Measurements from ENCODE around the gene FAM3B. TPM values are rescaled to one million over a fixed set of nuclear protein-coding genes. Genes with fewer than 3 reads are reported as not detected.

FAM3B gene
- total RNA-seq, 2 experiments from 2014 or later, result not detected

DNA sequence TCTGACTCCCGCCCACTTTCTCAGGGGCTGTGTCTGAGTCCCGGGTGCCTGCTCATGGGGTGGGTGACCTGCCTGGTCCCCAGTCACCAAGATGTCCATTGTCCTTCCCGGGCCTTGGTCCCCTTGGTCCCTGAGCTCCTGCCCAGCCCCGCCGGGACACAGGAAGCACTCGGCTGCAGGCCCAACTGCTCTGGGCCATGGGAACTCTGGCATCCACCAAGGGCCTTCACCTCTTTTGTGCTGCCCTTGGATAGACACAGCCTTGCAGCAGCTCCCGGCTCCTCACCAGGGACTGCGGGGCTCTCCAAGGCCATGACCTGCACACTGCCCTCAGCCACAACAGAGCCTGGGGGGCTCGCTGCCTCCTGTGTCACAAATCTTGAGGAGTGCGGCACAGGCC, 87.4 kb downstream of the FAM3B start:
- Mint-ChIP-seq H3K27me3 (no peaks in the 10 kb centered on the region), H3K36me3 (ENCODE audit: low read depth) (peaks cover 89% of the 10 kb centered on the region), H3K9me3 (no peaks in the 10 kb centered on the region), H3K27ac (no peak overlapping the region), H3K4me1 (no peaks in the 10 kb centered on the region), H3K4me3 (no peak overlapping the region)
- ChIA-PET POLR2A (no interaction called here), CTCF (no interaction called here)
- no peak for DNase-seq

DNA sequence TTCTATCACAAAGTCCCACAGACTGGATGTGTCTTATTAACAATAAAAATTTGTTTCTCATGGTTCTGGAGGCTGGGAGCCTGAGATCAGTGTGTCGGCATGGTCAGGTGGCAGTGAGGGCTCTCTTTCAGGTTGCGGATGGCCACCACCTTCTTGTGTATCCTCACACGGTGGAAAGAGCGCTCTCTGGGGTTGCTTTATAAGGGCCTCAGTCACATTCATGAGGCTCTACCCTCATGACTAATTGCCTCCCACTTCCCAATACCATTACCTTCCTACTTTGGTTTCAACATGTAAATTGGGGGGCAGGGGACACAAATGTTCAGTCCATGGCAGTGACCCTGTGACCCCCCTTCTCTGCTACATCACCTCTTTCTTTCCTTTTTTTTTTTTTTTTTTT, 88.7 kb downstream of the FAM3B start:
- no peaks in the 10 kb centered on the region for H3K9me3 Mint-ChIP-seq
- H3K36me3 Mint-ChIP-seq (ENCODE audit: low read depth), result peaks cover 89% of the 10 kb centered on the region
- no peaks in the 10 kb centered on the region for H3K4me1 Mint-ChIP-seq
- DNase-seq, result no peak
- ChIA-PET POLR2A (interaction anchor here (0.9 kb wide), 1 partner anchor 21 kb away, joined by 3 read pairs; the partner anchor contains the start of gene MX1), CTCF (no interaction called here)
- no peak overlapping the region for H3K27ac Mint-ChIP-seq
- H3K27me3 Mint-ChIP-seq, result no peaks in the 10 kb centered on the region
- no peak overlapping the region for H3K4me3 Mint-ChIP-seq

DNA sequence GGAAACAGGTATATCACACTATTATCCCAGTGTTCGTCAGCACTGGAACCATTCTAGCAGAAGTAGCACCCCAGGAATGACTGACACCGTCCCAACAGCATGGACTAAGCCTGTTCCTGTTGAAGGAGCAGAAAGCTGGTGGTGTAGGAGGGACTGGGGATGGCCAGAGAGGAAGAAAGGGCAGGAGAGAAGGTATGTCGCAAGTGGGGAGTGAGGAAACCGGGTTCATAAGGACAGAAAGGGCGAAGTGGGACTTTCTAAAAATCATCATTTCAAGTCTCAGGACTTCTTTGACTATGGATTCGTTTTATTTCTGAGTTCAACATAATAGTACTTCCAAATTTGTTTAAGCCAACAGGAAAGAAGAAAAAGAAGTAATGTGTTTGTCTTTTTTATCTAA, 89.7 kb downstream of the FAM3B start:
- Mint-ChIP-seq H3K4me1 (peaks cover 5% of the 10 kb centered on the region), H3K4me3 (no peak overlapping the region), H3K9me3 (peaks cover 3% of the 10 kb centered on the region), H3K27ac (no peak overlapping the region), H3K36me3 (ENCODE audit: low read depth) (peaks cover 89% of the 10 kb centered on the region), H3K27me3 (peaks cover under 1% of the 10 kb centered on the region)
- no peak for DNase-seq
- ChIA-PET CTCF (no interaction called here), POLR2A (interaction anchor here (0.9 kb wide), 1 partner anchor 20 kb away, joined by 3 read pairs; the partner anchor contains the start of gene MX1)

Other genes starting within 250 kb of the FAM3B start
- 1 to 10 TPM; 2.0 to 2.2 TPM for gene BACE2, start 148.6 kb upstream of the FAM3B start, total RNA-seq
- 100 to 1,000 TPM; 167 to 171 TPM for gene MX2, start 45.2 kb downstream of the FAM3B start, total RNA-seq
- gene MX1, start 109.4 kb downstream of the FAM3B start, total RNA-seq, result 100 to 1,000 TPM; 682 to 702 TPM
- not detected for gene TMPRSS2, start 191.4 kb downstream of the FAM3B start, total RNA-seq

Measured in activated CD4-positive, alpha-beta memory T cell treated with anti-CD3 and anti-CD28 coated beads, Interleukin-2, amount 10 ng/mL, durations not matched to agents 7 days and 5 days (primary cell).